NB4 (cell line): ENCODE measurements around the gene TBP.
"Not testable (repeated sequence)": the region's sequence is repeated elsewhere in the genome, so short reads cannot be mapped to it uniquely, and the experiment has no call there.

Experiments
- CTCF ChIP-seq: IDR thresholded peaks from one replicate; pipeline ENCODE4 v1.5.1; 2012; ENCODE audit warnings: low read depth, low read length
- MAX ChIP-seq: IDR thresholded peaks from 2 replicates; pipeline ENCODE4 v1.6.1; 2011; ENCODE audit warnings: low read depth, low read length
- MYC ChIP-seq: IDR thresholded peaks from 2 replicates; pipeline ENCODE4 v1.6.1; 2011; ENCODE audit warnings: low read depth, low read length

GRCh38 chr6:170612256-170612804 lies 58.2 kb downstream of the TBP start:
- TF ChIP-seq CTCF, MAX, MYC: not testable (repeated sequence)
